GM21360 (cell line): Measurements from ENCODE around the gene EBNA1BP2.
"Not testable (repeated sequence)": the region's sequence is repeated elsewhere in the genome, so short reads cannot be mapped to it uniquely, and the experiment has no call there.

Experiments used
- ATAC-seq: cut with Tn5 transposase; IDR thresholded peaks from one replicate; pipeline ENCODE4 v1.9.1; 2021; ENCODE audit warnings: mild to moderate bottlenecking, moderate library complexity; ENCODE audit not compliant: unreplicated experiment

The EBNA1BP2 gene

DNA sequence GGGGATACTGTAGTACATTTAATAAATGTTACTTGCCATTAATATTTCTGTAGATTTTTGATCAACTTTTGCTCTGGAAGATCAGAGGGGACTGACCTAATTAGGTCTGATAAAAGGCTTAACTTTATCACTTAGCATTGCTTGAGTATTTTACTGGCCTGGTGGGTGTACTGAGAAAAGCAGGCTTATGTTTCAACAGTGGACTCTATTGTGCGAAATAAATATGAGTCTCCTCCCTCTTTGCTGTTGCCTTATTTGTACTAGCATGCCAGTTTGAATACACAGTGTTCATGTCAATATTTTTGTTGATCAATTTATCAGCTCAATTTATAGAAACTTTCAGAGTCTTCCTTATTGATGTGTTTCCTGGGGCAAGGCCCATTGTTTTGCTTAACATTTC lies 49.1 kb downstream of the EBNA1BP2 start:
- no peak for ATAC-seq

DNA sequence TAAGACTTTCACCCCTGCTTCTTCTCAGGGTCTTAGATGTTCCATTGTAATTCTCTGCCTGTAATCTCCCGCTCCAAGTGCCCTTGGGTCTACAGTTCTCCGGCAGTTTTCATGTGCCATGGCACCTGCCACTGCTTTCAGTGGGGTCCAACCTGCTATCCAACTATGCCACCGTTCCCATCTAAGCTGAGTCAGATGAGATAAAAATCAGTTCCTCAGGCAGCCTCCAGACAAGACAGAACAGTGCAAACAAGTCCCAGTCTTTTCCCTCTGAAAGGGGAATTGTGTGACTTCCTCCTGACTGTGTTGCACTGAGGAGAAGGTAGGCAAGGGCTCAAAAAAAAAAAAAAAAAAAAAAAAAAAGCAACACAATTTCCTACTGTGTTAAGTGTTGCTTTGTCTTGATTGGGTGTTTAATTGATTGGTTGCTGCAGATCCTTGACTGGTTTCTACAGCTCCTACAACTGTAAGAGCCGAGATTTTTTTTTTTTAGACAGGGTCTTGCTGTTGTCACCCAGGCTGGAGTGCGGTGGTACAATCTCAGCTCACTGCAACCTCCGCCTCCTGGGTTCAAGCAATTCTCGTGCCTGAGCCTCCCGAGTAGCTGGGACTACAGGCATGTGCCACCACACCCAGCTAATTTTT lies 50.7 kb downstream of the EBNA1BP2 start:
- ATAC-seq = no peak

DNA sequence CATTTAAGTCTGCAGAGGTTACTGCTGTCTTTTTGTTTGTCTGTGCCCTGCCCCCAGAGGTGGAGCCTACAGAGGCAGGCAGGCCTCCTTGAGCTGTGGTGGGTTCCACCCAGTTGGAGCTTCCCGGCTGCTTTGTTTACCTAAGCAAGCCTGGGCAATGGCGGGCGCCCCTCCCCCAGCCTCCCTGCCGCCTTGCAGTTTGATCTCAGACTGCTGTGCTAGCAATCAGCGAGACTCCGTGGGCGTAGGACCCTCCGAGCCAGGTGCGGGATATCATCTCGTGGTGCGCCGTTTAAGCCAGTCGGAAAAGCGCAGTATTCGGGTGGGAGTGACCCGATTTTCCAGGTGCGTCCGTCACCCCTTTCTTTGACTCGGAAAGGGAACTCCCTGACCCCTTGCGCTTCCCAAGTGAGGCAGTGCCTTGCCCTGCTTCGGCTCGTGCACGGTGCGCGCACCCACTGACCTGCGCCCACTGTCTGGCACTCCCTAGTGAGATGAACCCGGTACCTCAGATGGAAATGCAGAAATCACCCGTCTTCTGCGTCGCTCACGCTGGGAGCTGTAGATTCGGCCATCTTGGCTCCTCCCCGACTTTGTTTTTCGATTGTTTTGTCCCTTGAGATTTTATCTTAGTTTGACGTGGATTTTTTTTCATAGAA lies 52.0 kb downstream of the EBNA1BP2 start:
- ATAC-seq = not testable (repeated sequence)
